ENCODE measurements around the gene LYRM7.

- TF ChIP-seq NFIC (IDR thresholded peaks at IDR 0.05; ENCODE audit: low read depth, low read length) (peak; percentile 51; the same call in 1 of the 2 replicates), CTCF (IDR thresholded peaks at IDR 0.05 in 2 of 3, conservative IDR thresholded peaks at IDR 0.05 in 1 of 3; ENCODE audit: control insufficient read depth in 2 of 3, extremely low read depth in 1 of 3, insufficient read depth in 1 of 3, low read depth in 3 of 3, low read length in 3 of 3) (no peak), RCOR1 (conservative IDR thresholded peaks at IDR 0.05; ENCODE audit: low read depth, low read length) (0 out of 2 replicates have a peak, but pooled peaks have one; percentile 37), EGR1 (IDR thresholded peaks at IDR 0.05; ENCODE audit: borderline replicate concordance in 1 of 2, low read depth in 2 of 2, low read length in 2 of 2) (no peak), RBBP5 (conservative IDR thresholded peaks at IDR 0.05) (no peak), YY1 (IDR thresholded peaks at IDR 0.05; ENCODE audit: low read depth, low read length) (no peak; the same call in 1 of the 2 replicates), SKIL (IDR thresholded peaks at IDR 0.05; ENCODE audit: low read depth, poor library complexity, severe bottlenecking) (peak; percentile 82), POLR2A (IDR thresholded peaks at IDR 0.05; ENCODE audit: low read depth, low read length) (no peak), HDGF (IDR thresholded peaks at IDR 0.05) (peak; percentile 88), RFX5 (IDR thresholded peaks at IDR 0.05; ENCODE audit: low read depth, low read length) (no peak)
These were observed 41.8 kb downstream of the LYRM7 start for GRCh38 chr5:131212471-131213021.
